RWPE1 (cell line): ENCODE results near the gene DOCK1.

Source experiments
- CTCF ChIA-PET: fragments of 350-600 bp; sonication (Branson Sonifier 250); formaldehyde crosslinking; extraction: SDS; loops from one replicate; lab custom pipeline; 2021; lab: Yijun Ruan, JAX
- POLR2A ChIA-PET: fragments of 400-600 bp; formaldehyde crosslinking; extraction: SDS; loops from one replicate; lab custom pipeline; 2020; ENCODE audit warnings: antibody characterized with exemption; ENCODE audit not compliant: low non-redundant PET; lab: Yijun Ruan, JAX
- DNase-seq: peaks from one replicate; pipeline ENCODE4 v3.0.0; 2012; ENCODE audit warnings: low spot score
- H3K27ac ChIP-seq: fragments of 450-650 bp; 2 replicates; pipeline ENCODE4 v1.5.1; 2017
- CTCF ChIP-seq: fragments of 450-650 bp; conservative IDR thresholded peaks from 2 replicates; pipeline ENCODE4 v1.5.1; 2017; ENCODE audit warnings: low read depth, mild to moderate bottlenecking

Gene DOCK1

DNA sequence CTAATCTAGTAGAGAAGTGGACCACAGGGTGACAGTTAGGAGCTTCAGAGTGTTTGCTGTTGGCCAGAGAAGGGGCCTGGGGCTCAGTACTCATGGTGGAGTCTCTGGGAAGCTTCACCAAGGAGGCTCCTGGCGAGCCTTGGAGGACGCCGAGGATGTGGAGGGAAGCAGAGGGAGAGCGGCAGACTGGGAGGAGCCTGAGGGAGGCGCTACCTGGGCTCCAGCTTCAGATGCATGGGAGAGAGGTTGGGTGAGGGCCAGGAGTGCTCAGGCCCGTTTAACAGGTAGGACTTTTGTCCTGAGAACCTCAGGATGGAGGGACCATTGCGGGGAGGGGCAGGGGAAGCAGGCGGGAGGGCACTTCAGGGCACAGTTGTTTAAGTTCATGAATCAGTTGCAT lies 24.2 kb downstream of the DOCK1 start:
- no peak for TF ChIP-seq CTCF
- POLR2A ChIA-PET, result no interaction called here
- CTCF ChIA-PET, result interaction anchor here (0.6 kb wide), 1 partner anchor 47 kb away, joined by 3 read pairs; no protein-coding TSS in a partner anchor
- no peak for DNase-seq
- no peak overlapping the region for H3K27ac ChIP-seq

GRCh38 chr10:126930131-126930882 lies 25.1 kb downstream of the DOCK1 start:
- H3K27ac ChIP-seq, result peak overlapping the region; percentile 71
- ChIA-PET CTCF (interaction anchor here (0.7 kb wide), 1 partner anchor 82 kb away, joined by 3 read pairs; no protein-coding TSS in a partner anchor), POLR2A (no interaction called here)
- no peak for TF ChIP-seq CTCF
- no peak for DNase-seq

DNA sequence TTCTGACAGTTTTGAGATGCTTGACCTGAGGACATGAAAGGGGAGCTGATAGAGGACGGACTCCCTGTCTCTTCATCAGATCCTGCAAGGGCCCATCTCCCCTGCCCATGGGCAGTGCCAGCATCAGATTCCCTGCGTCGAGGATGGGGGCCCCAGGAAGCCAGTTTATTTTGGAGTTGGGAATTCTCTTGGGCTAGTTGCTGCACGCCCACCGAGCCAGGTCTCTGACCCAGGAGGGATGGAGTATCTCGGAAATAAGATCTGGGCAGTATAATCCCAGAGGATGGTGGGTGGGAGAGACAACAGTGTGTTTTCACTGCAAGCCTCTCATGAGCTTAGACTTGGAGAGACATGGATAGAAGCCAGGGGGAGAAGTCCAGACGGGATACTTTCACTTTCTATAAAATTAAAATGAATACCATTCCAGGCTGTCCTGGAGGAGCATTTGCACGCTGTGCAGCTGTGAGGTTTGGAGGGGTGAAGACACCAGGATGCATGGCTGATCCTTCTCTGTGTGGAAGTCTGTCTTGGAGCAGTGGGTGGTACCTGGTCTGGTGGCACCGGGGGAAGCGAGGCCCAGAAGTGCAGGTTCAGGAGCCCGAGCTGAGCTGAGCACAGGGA lies 25.8 kb downstream of the DOCK1 start:
- peak overlapping the region; percentile 71 for H3K27ac ChIP-seq
- TF ChIP-seq CTCF, result no peak
- ChIA-PET POLR2A (no interaction called here), CTCF (interaction anchor here (0.7 kb wide), 1 partner anchor 81 kb away, joined by 3 read pairs; no protein-coding TSS in a partner anchor)
- DNase-seq, result no peak

GRCh38 chr10:126931544-126931943 lies 26.3 kb downstream of the DOCK1 start:
- no peak for TF ChIP-seq CTCF

DNA sequence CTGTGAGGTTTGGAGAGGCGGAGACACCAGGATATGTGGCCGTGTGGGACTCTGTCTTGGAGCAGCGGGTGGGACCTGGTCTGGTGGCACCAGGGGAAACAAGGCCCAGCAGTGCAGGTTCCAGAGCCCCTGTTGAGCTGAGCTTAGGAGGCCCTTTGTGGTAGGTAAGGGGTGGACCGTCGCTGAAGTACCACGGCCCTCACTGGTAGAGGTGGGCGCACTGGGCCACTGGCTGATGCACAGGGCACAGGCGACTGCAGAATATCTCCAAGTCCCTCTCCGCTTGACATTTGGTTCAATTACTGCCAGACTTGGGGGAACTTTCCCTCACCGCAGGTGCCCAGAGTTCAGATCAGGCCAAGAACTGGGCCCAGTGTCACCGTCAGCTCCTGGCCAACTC lies 27.3 kb downstream of the DOCK1 start:
- POLR2A ChIA-PET, result no interaction called here
- DNase-seq, result no peak
- no peak for TF ChIP-seq CTCF
- CTCF ChIA-PET, result no interaction called here
- H3K27ac ChIP-seq, result no peak overlapping the region

More at GRCh38 chr10:126931544-126931943, 26.3 kb downstream of the DOCK1 start:
- ChIA-PET CTCF (no interaction called here), POLR2A (no interaction called here)
- DNase-seq, result no peak
- peak overlapping the region; percentile 71 for H3K27ac ChIP-seq

DNA sequence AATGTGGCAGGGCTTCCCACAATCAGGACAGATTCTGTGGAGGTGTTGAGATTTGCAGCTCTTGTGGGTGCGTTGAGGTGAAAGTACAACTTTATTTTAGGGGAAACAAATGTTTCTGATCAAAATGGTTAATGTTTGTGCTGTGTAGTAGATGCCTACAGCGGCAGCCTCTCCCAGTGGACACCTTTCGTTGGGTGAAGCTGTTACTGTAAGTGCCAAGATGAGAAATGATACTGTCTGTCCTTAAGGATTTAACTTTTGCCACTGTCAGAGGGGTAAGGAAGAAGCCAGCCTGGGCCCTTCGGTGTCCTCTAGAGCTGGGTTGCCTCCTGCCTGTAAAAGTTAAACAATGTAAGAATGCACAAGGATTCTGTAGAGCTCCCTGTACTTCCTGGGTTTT lies 27.9 kb downstream of the DOCK1 start:
- ChIA-PET CTCF (interaction anchor here (0.7 kb wide), 1 partner anchor 36 kb away, joined by 3 read pairs; no protein-coding TSS in a partner anchor), POLR2A (no interaction called here)
- TF ChIP-seq CTCF, result no peak
- DNase-seq, result no peak
- H3K27ac ChIP-seq, result no peak overlapping the region
